ENCODE measurements around the gene DNM3.

The DNM3 gene

GRCh38 chr1:171954361-171954760, 113.1 kb downstream of the DNM3 start:
- TF ChIP-seq, protein P1, sequence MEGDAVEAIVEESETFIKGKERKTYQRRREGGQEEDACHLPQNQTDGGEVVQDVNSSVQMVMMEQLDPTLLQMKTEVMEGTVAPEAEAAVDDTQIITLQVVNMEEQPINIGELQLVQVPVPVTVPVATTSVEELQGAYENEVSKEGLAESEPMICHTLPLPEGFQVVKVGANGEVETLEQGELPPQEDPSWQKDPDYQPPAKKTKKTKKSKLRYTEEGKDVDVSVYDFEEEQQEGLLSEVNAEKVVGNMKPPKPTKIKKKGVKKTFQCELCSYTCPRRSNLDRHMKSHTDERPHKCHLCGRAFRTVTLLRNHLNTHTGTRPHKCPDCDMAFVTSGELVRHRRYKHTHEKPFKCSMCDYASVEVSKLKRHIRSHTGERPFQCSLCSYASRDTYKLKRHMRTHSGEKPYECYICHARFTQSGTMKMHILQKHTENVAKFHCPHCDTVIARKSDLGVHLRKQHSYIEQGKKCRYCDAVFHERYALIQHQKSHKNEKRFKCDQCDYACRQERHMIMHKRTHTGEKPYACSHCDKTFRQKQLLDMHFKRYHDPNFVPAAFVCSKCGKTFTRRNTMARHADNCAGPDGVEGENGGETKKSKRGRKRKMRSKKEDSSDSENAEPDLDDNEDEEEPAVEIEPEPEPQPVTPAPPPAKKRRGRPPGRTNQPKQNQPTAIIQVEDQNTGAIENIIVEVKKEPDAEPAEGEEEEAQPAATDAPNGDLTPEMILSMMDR (IDR thresholded peaks at IDR 0.05) = no peak
- no peak overlapping the region for H3K4me3 ChIP-seq (ENCODE audit: low read depth in 1 of 2, low read length in 1 of 2)
- no peaks in the 10 kb centered on the region for H3K36me3 ChIP-seq
- no peaks in the 10 kb centered on the region for H3K4me1 ChIP-seq (ENCODE audit: control insufficient read depth in 1 of 2, insufficient read depth in 1 of 2, low read depth in 1 of 2, low read length in 1 of 2)
- no peaks in the 10 kb centered on the region for H3K27me3 ChIP-seq
- H3K9me3 ChIP-seq = no peaks in the 10 kb centered on the region
- no peak overlapping the region for H3K27ac ChIP-seq

GRCh38 chr1:171961861-171962260, 120.6 kb downstream of the DNM3 start:
- Histone ChIP-seq H3K27ac (no peak overlapping the region), H3K9me3 (no peaks in the 10 kb centered on the region), H3K4me3 (ENCODE audit: low read depth in 1 of 2, low read length in 1 of 2) (no peak overlapping the region), H3K27me3 (no peaks in the 10 kb centered on the region), H3K4me1 (ENCODE audit: control insufficient read depth in 1 of 2, insufficient read depth in 1 of 2, low read depth in 1 of 2, low read length in 1 of 2) (no peaks in the 10 kb centered on the region), H3K36me3 (no peaks in the 10 kb centered on the region)
- TF ChIP-seq, protein P1 (IDR thresholded peaks at IDR 0.05) = no peak

DNA sequence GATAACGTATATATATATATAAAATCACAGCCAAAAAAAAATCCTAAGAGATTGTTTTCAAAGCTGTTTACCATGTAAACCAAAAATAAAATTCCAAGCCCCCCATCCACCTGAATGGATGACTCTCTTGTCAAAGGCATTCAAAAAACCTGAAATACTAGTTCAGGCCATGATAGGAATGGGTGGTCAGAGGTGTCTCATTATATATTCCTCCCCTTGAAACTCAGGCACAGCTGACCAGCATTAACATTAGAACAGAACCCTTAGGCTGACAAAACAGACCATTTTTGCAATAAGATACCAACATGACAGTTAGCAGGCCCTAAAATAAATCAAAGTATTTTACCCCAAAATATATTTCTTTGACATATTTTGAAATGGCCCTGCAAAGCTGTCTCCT, 122.5 kb downstream of the DNM3 start:
- Histone ChIP-seq H3K9me3 (no peaks in the 10 kb centered on the region), H3K4me3 (ENCODE audit: low read depth in 1 of 2, low read length in 1 of 2) (no peak overlapping the region), H3K27ac (no peak overlapping the region), H3K4me1 (ENCODE audit: control insufficient read depth in 1 of 2, insufficient read depth in 1 of 2, low read depth in 1 of 2, low read length in 1 of 2) (no peaks in the 10 kb centered on the region), H3K27me3 (no peaks in the 10 kb centered on the region), H3K36me3 (no peaks in the 10 kb centered on the region)
- TF ChIP-seq, protein P1 (IDR thresholded peaks at IDR 0.05) = no peak

- TF ChIP-seq, protein P1 (IDR thresholded peaks at IDR 0.05) = no peak
- H3K36me3 ChIP-seq = no peaks in the 10 kb centered on the region
- no peaks in the 10 kb centered on the region for H3K9me3 ChIP-seq
- no peak overlapping the region for H3K4me3 ChIP-seq (ENCODE audit: low read depth in 1 of 2, low read length in 1 of 2)
- H3K4me1 ChIP-seq (ENCODE audit: control insufficient read depth in 1 of 2, insufficient read depth in 1 of 2, low read depth in 1 of 2, low read length in 1 of 2) = no peaks in the 10 kb centered on the region
- no peaks in the 10 kb centered on the region for H3K27me3 ChIP-seq
- no peak overlapping the region for H3K27ac ChIP-seq
Observed at GRCh38 chr1:171965777-171966176, 124.5 kb downstream of the DNM3 start.

- Histone ChIP-seq H3K4me1 (ENCODE audit: control insufficient read depth in 1 of 2, insufficient read depth in 1 of 2, low read depth in 1 of 2, low read length in 1 of 2) (no peaks in the 10 kb centered on the region), H3K27ac (no peak overlapping the region), H3K4me3 (ENCODE audit: low read depth in 1 of 2, low read length in 1 of 2) (no peak overlapping the region), H3K27me3 (no peaks in the 10 kb centered on the region), H3K9me3 (no peaks in the 10 kb centered on the region), H3K36me3 (no peaks in the 10 kb centered on the region)
- TF ChIP-seq, protein P1 (IDR thresholded peaks at IDR 0.05) = no peak
Observed at GRCh38 chr1:171966426-171967220, 125.3 kb downstream of the DNM3 start.

Data from neutrophil (primary cell).